HG03103 (cell line): ENCODE data around the gene SAMD14.

ENCODE experiments used
- ATAC-seq: cut with Tn5 transposase; IDR thresholded peaks from one replicate; pipeline ENCODE4 v1.9.1; 2021; ENCODE audit warnings: low read depth; ENCODE audit not compliant: unreplicated experiment

Gene SAMD14

DNA sequence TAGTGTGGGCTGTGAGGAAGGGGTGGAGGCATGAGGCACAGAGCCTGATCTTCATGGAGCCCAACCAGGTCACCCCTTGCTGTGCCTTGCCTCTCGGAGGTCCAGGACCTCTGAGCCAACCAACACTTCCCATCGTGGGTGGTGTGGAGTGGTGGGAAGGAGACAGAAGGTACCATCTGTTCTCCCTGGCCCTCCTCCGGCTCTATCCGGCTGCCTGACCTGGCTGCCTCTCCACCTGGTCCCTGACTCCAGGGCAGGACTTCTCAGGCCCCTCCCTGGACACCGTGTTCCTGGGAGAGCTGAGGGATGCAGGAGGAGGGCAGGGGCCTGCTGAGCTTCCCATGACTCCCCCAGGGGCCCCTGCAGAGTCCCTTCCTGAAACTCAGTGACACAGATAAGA is 31.0 kb downstream of the SAMD14 start:
- no peak for ATAC-seq

DNA sequence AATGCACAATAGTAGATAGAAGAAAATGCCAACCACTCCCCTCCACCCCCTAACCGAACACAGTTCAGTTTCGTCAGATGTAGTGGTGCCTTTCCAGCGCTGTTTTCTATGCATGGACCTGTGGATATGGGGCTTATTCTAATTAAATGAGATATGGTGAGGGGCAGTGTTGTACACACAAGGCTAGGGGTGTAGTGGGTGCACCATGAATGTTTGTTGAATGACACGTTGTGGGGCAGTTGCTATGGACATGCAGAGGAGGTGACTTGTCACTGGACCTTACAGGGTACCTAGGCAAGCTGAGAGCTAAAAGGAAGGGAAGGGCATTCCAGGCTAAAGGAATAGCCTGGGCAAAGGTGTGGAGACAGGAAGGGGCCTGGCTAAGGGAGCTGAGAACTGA is 31.4 kb downstream of the SAMD14 start:
- no peak for ATAC-seq

DNA sequence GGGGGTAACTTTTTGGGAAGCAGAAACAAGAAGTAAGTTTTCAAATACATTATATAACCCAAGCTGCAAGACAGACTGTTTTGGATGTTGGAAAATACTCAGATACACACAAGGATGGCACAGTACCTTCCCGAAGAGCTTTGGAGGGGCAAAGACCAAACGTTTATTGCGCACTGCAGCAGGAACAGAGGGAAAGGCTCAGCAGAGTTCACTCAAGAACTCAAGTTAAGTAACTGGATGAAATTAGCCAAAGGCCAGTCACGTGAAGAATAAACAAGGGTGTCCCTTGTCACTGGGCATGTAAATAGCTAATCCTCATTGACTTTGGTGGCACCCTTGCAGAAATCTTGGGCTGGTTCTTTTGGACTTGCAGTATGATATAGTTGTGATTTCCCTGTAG is 32.0 kb downstream of the SAMD14 start:
- ATAC-seq: no peak

DNA sequence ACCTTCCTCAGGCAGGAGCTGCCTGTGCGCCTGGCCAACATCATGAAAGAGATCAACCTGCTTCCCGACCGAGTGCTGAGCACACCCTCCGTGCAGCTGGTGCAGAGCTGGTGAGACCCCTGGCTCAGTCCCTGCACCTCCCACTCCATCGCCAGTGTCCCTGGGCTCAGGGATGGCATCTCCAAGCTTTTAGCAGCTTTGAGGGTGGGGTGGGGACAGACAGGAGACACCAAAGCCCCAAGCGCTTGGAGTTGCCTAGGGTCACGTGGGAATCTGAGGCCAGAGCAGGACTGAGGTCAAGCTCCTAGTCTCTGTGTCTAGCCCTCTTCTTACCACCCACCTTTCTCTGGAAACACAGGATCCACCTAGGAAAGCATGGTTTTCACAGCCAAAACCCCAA is 32.5 kb downstream of the SAMD14 start:
- no peak for ATAC-seq

- no peak for ATAC-seq
Observed at GRCh38 chr17:50096758-50097157, 33.2 kb downstream of the SAMD14 start.

DNA sequence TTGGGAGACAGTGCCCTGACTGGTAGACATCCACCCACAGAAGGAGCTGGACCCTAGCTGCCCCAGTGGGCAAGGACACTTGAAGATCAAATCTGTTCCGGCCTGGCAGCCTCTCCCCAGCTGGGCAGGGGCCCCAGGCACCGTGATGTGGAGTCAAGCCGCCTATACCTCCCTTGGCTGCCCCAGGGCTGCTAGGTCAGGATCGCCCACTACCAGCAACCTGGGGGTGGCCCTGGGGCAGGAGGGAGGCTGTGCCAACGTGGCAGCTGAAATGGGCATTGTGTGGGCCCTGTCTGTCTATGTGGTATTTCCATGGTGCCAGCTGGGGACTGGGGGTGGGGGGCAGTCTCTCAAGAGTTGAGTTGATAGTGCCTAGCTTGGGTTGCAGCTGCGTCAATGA is 33.9 kb downstream of the SAMD14 start:
- ATAC-seq: no peak

DNA sequence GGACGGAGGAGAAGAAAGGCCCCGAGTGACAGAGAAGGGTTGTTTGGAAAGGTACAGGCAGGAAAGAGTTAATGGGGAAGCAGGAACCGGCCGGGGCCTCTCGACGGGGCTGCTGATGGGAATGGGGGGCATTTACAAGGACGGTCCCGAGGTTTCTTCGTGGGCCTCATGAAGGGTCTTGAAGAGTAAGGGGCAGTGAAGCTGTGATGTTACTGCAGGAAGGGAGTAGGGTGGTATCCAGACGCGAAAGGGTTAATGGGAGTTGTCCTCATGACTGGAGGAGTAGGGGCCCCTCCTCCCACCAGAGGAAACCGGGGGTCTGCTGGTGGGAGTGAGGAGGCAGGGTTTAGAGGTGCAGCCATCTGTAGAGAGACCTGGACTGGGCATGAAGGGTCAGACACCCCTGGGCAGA is 34.3 kb downstream of the SAMD14 start:
- no peak for ATAC-seq

GRCh38 chr17:50094753-50095619 is 35.0 kb downstream of the SAMD14 start, which contains the start of gene PDK2:
PDK2 (plus strand) TSS chr17:50095351; CDS start chr17:50095436, 85 bp downstream.
- peak; percentile 87 for ATAC-seq

- no peak for ATAC-seq
Observed at GRCh38 chr17:50094243-50094752, 35.7 kb downstream of the SAMD14 start.

- no peak for ATAC-seq
Observed at GRCh38 chr17:50093807-50094206, 36.2 kb downstream of the SAMD14 start.

DNA sequence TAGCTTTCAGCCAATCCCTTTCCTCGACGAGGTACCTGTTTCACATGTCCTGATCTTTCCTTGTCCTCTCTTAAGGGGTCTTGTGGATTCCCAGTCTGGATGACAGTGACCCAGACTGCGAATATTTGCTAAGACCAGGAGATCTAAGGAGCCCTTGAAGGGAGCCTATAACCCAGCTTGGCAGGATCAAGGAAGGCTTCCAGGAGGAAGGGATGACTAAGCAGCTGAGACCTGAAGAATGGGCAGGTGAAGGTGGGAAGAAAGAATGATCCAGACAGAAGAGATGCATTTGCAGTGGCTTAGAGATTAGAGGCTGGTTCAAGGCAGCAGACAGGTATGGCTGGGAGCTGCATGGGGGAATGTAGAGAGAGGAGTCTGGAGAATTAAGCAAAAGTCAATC is 36.7 kb downstream of the SAMD14 start:
- ATAC-seq: no peak

DNA sequence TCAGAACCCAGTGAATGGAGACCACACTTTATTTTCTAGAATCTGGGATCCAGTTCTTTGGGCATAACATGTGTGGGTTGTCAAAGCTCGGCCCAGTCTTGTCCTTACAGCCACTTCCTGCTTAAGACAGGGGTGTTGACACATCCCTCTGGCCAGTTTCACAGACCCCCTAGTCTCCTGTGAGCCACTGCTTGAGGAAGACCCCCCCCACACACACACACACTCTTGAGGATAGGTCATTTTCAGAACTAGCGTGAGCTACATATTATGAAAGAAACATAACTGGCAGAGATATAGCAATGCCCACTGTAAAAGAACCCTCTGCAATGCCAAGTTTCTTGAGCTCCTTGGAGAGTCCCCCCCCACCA is 38.1 kb downstream of the SAMD14 start:
- no peak for ATAC-seq

DNA sequence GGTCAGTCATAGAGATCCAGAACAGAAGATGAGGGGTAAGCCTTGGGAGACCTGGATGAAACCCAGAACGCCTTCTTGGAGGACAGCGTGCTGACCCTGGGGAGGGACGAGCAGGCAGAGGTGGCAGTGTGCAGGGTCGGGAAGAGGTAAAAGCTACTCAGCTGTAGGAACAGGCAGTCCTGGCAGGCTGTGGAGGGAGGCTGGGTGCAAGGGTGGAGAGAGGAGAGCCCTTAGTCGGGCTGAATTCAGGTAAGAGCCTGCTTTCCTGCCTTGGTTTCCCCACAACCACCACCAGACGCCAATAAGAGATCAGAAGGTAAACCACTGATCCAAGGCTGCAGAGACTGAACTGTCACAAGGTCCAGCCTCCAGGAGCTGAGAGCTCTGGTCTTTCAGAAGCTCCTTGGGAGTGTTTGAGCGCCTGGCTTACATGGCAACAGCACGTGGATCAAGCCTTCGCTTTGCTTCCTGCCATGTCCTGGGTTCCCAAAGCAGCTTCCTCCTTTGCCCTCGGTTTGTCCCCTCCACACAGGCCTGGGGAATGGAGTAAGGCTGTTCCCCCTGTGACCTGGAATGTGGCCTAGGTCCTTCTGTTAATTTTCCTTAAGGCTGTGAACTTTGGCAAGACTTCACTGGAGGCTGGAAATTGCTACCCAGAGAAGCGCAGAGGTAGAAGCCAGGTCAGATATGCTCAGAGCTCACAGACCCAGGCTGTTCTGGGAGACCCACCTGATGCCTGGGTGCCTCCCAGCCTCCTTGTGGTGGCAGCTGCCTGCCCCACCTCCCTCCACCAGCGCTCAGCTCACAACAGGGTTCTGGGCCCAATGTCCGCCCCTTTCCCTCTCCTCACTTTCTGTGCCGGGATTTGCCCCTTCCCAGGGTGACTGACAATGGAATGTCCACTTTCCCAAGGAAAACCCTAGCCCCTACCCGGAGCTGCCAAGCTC is 38.7 kb downstream of the SAMD14 start:
- ATAC-seq: no peak

GRCh38 chr17:50090071-50090470 is 39.9 kb downstream of the SAMD14 start:
- no peak for ATAC-seq

DNA sequence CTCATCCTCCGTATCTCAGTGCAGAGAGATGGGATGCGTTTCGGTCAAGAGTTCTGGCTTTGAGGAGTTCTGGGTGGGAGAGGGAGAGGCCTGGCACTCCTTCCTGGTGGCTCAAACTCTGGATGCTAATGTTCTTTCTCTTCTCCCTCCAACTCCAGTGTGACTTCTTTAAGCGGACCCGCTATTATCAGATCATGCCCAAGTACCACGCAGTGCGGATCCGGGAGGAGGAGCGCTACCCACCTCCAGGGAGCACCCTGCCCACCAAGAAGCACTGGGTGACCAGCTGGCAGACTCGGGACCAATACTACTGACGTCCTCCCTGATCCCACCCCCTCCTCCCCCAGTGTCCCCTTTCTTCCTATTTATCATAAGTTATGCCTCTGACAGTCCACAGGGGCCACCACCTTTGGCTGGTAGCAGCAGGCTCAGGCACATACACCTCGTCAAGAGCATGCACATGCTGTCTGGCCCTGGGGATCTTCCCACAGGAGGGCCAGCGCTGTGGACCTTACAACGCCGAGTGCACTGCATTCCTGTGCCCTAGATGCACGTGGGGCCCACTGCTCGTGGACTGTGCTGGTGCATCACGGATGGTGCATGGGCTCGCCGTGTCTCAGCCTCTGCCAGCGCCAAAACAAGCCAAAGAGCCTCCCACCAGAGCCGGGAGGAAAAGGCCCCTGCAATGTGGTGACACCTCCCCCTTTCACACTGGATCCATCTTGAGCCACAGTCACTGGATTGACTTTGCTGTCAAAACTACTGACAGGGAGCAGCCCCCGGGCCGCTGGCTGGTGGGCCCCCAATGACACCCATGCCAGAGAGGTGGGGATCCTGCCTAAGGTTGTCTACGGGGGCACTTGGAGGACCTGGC is 40.8 kb downstream of the SAMD14 start:
- no peak for ATAC-seq

DNA sequence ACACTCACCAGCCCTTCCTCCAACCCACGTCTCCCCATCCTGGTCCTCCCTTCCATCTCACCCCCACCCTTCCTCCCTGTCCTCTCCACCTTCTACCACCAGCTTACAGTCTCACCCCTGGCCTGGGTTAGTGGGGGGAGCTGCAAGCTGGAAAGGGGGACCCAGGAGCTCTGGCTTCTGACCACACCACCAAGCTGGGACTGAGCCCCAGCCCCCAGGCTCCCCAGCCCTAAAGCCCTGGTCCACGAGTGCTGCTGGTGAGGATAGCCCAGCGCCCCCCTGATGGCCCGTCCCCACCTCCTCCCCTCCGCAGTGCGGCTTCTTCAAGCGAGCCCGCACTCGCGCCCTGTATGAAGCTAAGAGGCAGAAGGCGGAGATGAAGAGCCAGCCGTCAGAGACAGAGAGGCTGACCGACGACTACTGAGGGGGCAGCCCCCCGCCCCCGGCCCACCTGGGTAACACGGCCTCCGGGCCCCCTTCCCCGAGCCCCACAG is 42.0 kb downstream of the SAMD14 start:
- no peak for ATAC-seq

GRCh38 chr17:50087246-50087911 is 42.6 kb downstream of the SAMD14 start:
- ATAC-seq: no peak

- no peak for ATAC-seq
Observed at GRCh38 chr17:50081757-50082156, 48.2 kb downstream of the SAMD14 start.

GRCh38 chr17:50080827-50081226 is 49.1 kb downstream of the SAMD14 start:
- ATAC-seq: no peak

GRCh38 chr17:50080096-50080480 is 49.9 kb downstream of the SAMD14 start:
- ATAC-seq: no peak
